PC-3 (cell line): ENCODE data around the gene SH3TC1.

Experiments used
- CTCF ChIP-seq: fragments of 300-600 bp; sonication (generic); conservative IDR thresholded peaks from 2 replicates; pipeline ENCODE4 v1.5.1; 2017; ENCODE audit warnings: antibody characterized with exemption, low read depth, mild to moderate bottlenecking, low read length
- EZH2 ChIP-seq: fragments of 300-600 bp; sonication (generic); IDR thresholded peaks from one replicate; pipeline ENCODE4 v1.6.1; 2017; ENCODE audit warnings: antibody characterized with exemption, mild to moderate bottlenecking, low read length; ENCODE audit not compliant: unreplicated experiment

GRCh38 chr4:8282742-8283141 lies 83.7 kb downstream of the SH3TC1 start:
- TF ChIP-seq EZH2 (no peak), CTCF (no peak)
